ENCODE data around the gene COPE. TPM values are rescaled to one million over a fixed set of nuclear protein-coding genes. Genes with fewer than 3 reads are reported as not detected.
A peak's percentile ranks its signal among the peaks of the same experiment; 100 is the strongest.

COPE gene
- polyA plus RNA-seq, 1 experiment: 170 TPM

DNA sequence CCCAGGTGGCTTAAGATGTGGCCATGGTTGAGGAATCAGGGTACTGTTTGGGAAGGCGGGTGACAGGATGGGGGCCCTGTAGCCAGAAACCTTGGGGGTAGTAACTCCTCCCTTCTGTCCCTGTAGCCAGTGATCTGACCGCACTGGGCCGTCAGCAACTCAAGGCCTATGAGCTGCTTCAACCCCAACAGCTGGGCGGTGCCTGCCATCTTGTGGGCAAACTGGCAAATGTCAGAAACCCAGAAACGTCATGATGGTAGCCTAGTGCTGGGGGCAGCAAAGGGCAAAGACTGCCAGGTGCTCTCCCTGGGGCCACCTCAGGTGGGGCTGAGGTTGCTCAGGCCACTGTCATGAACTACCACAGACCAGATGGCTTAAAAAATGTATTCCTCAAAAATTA, 3.5 kb downstream of the COPE start:
- Histone ChIP-seq H3K27me3 (ENCODE audit: control insufficient read depth, insufficient read depth, low read length) (no peaks in the 10 kb centered on the region), H3K9me3 (ENCODE audit: control insufficient read depth, insufficient read depth, low read length) (no peaks in the 10 kb centered on the region; the same call in 1 of the 2 replicates), H3K4me3 (ENCODE audit: low read depth, low read length) (no peak overlapping the region), H3K27ac (ENCODE audit: low read depth, low read length) (no peak overlapping the region)
- ChIA-PET CTCF (interaction anchor here (0.5 to 0.7 kb wide), 2 partner anchors 128 to 344 kb away, joined by 3 to 4 read pairs; partner anchors contain the start of gene UBA52), POLR2A (interaction anchor here (0.7 kb wide), 1 partner anchor 79 kb away, joined by 3 read pairs; no protein-coding TSS in a partner anchor)
- DNase-seq (ENCODE audit: low read depth, low spot score): no peak
- TF ChIP-seq, protein P1, sequence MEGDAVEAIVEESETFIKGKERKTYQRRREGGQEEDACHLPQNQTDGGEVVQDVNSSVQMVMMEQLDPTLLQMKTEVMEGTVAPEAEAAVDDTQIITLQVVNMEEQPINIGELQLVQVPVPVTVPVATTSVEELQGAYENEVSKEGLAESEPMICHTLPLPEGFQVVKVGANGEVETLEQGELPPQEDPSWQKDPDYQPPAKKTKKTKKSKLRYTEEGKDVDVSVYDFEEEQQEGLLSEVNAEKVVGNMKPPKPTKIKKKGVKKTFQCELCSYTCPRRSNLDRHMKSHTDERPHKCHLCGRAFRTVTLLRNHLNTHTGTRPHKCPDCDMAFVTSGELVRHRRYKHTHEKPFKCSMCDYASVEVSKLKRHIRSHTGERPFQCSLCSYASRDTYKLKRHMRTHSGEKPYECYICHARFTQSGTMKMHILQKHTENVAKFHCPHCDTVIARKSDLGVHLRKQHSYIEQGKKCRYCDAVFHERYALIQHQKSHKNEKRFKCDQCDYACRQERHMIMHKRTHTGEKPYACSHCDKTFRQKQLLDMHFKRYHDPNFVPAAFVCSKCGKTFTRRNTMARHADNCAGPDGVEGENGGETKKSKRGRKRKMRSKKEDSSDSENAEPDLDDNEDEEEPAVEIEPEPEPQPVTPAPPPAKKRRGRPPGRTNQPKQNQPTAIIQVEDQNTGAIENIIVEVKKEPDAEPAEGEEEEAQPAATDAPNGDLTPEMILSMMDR (IDR thresholded peaks at IDR 0.05; ENCODE audit: low read depth, low read length): peak; percentile 33

DNA sequence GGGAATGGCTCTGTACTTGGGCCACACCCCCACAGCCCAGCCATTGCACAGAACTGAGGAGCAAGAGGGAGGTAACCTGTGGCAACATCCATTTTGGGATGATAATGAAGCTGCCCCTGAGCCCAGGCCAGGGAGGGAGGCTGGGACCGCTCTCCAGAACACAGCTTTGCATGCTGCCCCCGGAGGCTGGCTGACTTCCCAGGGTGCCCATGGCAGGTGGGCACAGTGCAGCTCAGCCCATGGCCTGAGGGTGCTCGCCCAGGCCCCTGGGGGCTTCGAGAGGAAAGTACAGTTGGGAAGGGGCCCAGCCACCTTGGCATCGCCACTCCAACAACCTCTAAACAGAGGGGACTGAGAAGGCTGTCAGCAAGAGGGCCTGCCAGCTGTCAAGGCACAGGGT, 5.7 kb downstream of the COPE start:
- TF ChIP-seq, protein P1 (IDR thresholded peaks at IDR 0.05; ENCODE audit: low read depth, low read length): no peak
- Histone ChIP-seq H3K27me3 (ENCODE audit: control insufficient read depth, insufficient read depth, low read length) (no peaks in the 10 kb centered on the region), H3K9me3 (ENCODE audit: control insufficient read depth, insufficient read depth, low read length) (no peaks in the 10 kb centered on the region; the same call in 1 of the 2 replicates), H3K4me3 (ENCODE audit: low read depth, low read length) (no peak overlapping the region), H3K27ac (ENCODE audit: low read depth, low read length) (no peak overlapping the region)
- ChIA-PET CTCF (interaction anchor here (0.6 to 0.7 kb wide), 2 partner anchors 23 to 66 kb away, joined by 3 read pairs; no protein-coding TSS in a partner anchor), POLR2A (no interaction called here)
- DNase-seq (ENCODE audit: low read depth, low spot score): no peak

DNA sequence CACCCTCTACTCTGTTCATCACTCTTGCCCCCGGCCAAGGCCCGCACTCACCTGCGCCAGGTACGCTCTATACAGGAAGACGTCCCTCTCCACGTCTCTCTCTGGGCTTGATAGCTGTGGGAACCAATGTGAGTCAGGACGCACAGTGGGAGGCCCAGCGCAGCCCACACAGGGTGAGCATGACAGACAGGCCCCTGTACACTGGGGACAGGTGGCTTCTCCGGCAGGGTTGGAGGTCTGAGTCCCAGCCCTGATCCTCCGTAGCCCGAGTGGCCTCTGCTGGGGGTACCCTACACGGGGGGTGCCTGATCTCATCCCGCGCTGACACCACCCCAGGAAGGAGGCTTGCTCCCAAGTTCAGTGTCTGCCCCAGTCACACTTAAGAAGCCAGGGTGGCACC, 6.3 kb downstream of the COPE start:
- ChIA-PET POLR2A (no interaction called here), CTCF (interaction anchor here (0.6 kb wide), 1 partner anchor 22 kb away, joined by 3 read pairs; no protein-coding TSS in a partner anchor)
- no peak overlapping the region for H3K27ac ChIP-seq (ENCODE audit: low read depth, low read length)
- no peak for DNase-seq (ENCODE audit: low read depth, low spot score)
- H3K9me3 ChIP-seq (ENCODE audit: control insufficient read depth, insufficient read depth, low read length): no peaks in the 10 kb centered on the region; the same call in 1 of the 2 replicates
- H3K27me3 ChIP-seq (ENCODE audit: control insufficient read depth, insufficient read depth, low read length): no peaks in the 10 kb centered on the region
- TF ChIP-seq, protein P1 (IDR thresholded peaks at IDR 0.05; ENCODE audit: low read depth, low read length): no peak
- no peak overlapping the region for H3K4me3 ChIP-seq (ENCODE audit: low read depth, low read length)

DNA sequence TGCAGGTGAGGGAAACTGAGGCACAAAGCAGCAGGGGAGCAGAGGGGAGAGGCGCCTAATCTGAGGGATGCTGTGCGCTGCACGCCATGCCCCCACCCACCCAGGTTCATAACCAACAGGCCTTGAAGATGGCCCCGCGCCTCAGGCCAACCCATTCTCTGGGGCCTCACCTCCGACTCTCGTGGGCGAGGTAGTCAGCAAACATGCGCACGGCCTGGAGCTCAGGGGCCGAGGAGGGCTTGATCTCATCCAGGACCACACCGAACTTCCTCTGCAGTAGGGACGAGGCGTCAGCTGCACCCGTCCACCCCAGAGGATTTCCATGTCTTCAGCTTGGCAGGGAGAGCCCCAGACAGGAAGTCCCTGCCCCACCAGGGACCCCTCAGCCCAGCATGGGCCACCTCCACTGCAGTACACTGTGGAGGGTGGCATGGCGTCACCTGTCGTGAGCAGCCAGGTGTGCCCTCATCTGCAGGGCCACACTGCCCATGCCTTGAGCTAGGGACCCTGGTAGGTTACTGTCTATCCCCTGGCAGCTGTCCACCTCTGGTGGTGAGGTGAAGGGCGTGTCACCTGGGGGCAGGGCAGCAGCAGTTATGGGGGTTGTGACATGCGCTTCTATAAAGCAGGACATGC, 8.3 kb downstream of the COPE start:
- ChIA-PET CTCF (interaction anchor here (0.6 to 0.8 kb wide), 2 partner anchors 16 to 523 kb away, joined by 3 read pairs; no protein-coding TSS in a partner anchor), POLR2A (no interaction called here)
- no peak for DNase-seq (ENCODE audit: low read depth, low spot score)
- no peaks in the 10 kb centered on the region for H3K27me3 ChIP-seq (ENCODE audit: control insufficient read depth, insufficient read depth, low read length)
- TF ChIP-seq, protein P1 (IDR thresholded peaks at IDR 0.05; ENCODE audit: low read depth, low read length): no peak
- no peak overlapping the region for H3K27ac ChIP-seq (ENCODE audit: low read depth, low read length)
- no peak overlapping the region for H3K4me3 ChIP-seq (ENCODE audit: low read depth, low read length)
- H3K9me3 ChIP-seq (ENCODE audit: control insufficient read depth, insufficient read depth, low read length): no peaks in the 10 kb centered on the region; the same call in 1 of the 2 replicates

DNA sequence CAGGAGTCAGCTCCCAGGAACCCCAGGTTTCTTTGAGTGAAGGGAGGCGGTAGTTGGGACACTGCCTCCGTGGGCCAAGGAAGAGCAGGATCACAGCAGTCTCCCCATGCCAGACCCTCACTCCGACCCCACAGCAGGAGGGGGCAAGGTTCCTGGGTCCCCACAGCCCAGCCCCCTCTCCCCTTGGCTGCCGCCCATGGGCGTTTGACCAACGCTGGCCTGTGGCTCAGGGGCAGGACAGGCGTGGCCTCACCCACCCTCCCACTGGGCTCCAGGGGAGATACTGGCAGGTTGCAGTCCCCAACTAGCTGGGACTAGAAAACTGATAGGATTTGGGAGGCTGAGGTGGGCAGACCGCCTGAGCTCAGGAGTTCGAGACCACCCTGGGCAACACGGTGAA, 9.2 kb downstream of the COPE start:
- ChIA-PET POLR2A (no interaction called here), CTCF (no interaction called here)
- TF ChIP-seq, protein P1 (IDR thresholded peaks at IDR 0.05; ENCODE audit: low read depth, low read length): no peak
- Histone ChIP-seq H3K4me3 (ENCODE audit: low read depth, low read length) (no peak overlapping the region), H3K9me3 (ENCODE audit: control insufficient read depth, insufficient read depth, low read length) (no peaks in the 10 kb centered on the region; the same call in 1 of the 2 replicates), H3K27me3 (ENCODE audit: control insufficient read depth, insufficient read depth, low read length) (no peaks in the 10 kb centered on the region), H3K27ac (ENCODE audit: low read depth, low read length) (no peak overlapping the region)
- DNase-seq (ENCODE audit: low read depth, low spot score): no peak
